GM18909 (cell line): Measurements from ENCODE around the gene ATF5.
"Not testable (repeated sequence)": the region's sequence is repeated elsewhere in the genome, so short reads cannot be mapped to it uniquely, and the experiment has no call there.

ENCODE experiments used
- ATAC-seq: cut with Tn5 transposase; IDR thresholded peaks from one replicate; pipeline ENCODE4 v1.9.1; 2021; ENCODE audit warnings: mild to moderate bottlenecking; ENCODE audit not compliant: unreplicated experiment, poor library complexity

ATF5 gene

GRCh38 chr19:49939721-49940481, 10.9 kb downstream of the ATF5 start:
- ATAC-seq, result no peak

GRCh38 chr19:49940482-49940791, 11.4 kb downstream of the ATF5 start:
- no peak for ATAC-seq

- not testable (repeated sequence) for ATAC-seq
Measured at GRCh38 chr19:49944567-49944966, 15.6 kb downstream of the ATF5 start.

DNA sequence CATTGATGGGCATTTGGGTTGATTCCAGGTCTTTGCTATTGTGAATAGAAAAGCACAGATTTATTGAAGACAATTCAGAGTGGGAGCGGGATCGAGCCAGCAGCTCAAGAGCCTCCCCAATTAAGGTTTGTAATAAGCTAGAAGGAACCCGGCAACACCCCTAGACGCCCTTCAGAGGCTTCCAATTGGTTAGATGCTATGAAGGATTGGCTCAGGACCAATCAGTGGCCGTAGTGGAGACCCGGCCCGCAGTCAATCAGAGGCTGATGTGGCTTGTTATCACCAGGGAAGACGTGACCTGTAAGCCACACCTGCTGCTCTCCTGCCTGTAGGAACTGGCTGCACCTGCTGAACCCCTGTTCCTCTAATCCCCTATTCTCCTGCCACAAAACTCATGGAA, 17.4 kb downstream of the ATF5 start:
- no peak for ATAC-seq

DNA sequence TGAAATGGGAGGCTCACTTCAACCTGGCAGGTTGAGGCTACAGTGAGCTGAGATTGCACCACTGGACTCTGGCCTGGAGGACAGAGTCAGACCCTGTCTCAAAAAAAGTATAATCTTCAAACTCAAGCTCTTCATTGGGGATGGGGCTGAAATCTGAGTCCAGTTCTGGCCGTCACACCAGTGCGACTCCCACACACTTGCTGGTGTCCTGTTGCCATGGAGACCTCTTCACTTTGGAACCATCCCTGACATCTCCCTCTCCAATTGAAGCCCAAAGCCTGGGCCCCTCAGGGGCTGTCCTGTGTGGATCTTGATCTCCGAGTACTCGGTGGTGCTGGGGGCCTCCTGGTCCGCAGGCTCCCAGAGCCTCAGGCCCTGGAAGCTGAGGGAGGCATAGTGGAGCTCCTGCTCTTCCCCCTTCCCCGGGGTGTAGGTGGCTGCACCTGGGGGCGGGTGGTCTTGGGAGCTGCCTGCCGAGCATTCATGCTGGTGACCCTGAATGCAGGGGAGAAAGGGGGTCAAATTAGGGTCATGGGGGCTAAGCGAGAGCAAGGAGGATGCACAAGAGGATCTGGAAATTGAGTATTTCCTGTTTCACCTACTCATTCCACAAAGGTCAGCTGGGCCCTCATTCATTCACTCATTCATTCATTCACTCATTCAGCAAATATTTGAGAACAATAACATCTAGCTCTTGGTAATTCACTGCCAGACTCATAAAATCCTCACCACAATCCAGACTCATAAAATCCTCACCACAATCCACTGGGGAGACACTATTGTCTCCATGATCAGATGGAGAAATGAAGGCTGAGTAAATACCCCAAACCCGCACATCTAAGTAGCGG, 21.0 kb downstream of the ATF5 start:
- ATAC-seq, result no peak

DNA sequence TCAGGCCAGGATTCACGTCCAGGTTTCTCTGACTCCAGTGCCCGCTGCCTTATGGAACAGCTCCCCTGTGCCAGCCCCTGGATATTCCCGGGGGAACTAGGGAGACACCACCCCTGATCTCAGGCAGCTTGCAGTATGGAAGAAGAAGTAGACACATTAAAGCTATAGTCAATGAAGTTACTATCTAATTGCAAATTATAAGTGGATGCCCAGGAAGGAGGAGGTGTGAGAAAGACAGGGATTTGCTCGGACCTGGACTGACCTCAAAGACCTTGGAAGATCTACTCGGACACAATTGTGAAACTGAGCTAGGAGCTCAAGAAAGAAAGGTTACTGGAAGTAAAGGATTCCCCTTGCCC, 21.6 kb downstream of the ATF5 start:
- ATAC-seq, result no peak

GRCh38 chr19:49950956-49951526, 22.0 kb downstream of the ATF5 start:
- ATAC-seq, result no peak

GRCh38 chr19:49951806-49952478, 22.9 kb downstream of the ATF5 start:
- no peak for ATAC-seq

- ATAC-seq, result no peak
Measured at GRCh38 chr19:49952479-49952836, 23.5 kb downstream of the ATF5 start.

GRCh38 chr19:49952906-49953305, 23.9 kb downstream of the ATF5 start:
- ATAC-seq, result no peak

DNA sequence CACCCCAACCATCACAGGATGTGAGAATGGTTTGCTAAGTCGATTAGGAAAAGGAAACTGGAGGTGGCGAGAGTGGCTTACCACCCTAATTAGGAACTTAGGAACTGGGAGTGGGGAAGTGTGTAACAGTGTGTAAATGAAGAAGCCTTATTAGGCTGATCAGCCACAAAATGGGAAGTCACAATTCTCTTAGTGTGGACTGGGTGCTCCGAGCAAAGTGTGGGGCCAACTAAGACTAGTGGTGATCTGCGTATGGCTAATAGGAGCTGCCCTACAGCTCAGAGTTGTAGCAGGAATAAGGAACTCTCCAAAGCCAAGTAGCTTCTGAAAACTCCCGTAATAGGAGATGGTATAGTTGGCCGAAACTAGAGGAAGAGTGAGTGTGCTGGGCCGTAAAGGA, 24.4 kb downstream of the ATF5 start:
- ATAC-seq, result no peak

DNA sequence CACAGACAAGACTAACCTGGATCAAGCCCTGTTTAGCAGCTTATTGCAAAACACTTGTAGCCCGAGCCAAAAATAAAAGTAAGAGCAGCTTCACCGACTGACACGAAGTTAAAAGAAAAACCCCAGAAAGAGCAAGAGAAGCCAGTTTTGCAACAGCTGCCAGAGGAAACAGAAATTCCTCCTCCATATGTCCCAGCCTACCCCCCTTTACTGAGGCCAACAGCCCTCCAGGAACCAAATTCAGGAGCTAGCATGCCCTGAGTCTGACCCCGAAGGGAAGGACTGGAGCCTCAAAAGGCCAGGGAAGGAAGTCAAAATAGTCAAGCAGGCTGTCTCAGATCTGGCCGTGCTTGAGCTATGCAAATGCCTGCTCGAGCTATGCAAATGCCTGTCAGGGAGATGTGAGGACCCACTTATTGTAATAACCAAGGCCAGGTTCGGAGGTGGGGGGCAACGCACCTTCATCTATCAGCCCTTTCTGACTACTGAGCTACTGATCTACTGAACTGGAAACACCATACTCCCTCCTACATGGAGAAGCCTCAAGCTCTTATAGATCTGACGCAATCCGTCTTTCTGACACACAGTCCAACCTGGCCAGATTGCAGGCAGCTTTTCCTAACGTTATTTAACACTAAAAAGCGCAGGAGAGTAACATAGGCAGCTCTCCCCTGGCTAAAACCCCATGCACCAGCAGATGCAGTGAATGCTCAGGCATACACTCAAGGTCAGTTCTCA, 25.3 kb downstream of the ATF5 start:
- no peak for ATAC-seq

- ATAC-seq, result no peak
Measured at GRCh38 chr19:49954933-49955332, 25.9 kb downstream of the ATF5 start.

- no peak for ATAC-seq
Measured at GRCh38 chr19:49956115-49956495, 27.1 kb downstream of the ATF5 start.

GRCh38 chr19:49957262-49957915, 28.4 kb downstream of the ATF5 start:
- no peak for ATAC-seq

- not testable (repeated sequence) for ATAC-seq
Measured at GRCh38 chr19:49958144-49958543, 29.1 kb downstream of the ATF5 start.

GRCh38 chr19:49958596-49958995, 29.6 kb downstream of the ATF5 start:
- not testable (repeated sequence) for ATAC-seq

DNA sequence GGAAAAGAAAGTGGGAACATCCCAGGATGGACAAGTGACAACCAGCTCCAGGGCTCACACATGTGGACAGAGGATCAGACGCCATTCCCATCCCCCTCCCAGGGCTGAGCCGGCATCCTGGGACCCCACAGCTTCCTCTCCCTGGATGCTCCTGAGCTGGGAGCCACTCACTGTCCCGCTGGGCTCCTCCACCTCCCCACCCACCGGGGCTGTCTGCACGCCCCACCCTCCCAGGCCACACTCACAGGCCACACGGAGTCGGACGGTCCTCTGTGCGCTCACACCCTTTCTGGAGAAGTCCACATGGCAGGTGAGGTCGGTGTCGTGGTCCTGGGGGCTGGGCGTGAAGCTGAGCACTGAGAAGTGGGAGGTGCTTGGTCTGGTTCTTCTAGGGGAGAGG, 30.9 kb downstream of the ATF5 start:
- ATAC-seq, result not testable (repeated sequence)

DNA sequence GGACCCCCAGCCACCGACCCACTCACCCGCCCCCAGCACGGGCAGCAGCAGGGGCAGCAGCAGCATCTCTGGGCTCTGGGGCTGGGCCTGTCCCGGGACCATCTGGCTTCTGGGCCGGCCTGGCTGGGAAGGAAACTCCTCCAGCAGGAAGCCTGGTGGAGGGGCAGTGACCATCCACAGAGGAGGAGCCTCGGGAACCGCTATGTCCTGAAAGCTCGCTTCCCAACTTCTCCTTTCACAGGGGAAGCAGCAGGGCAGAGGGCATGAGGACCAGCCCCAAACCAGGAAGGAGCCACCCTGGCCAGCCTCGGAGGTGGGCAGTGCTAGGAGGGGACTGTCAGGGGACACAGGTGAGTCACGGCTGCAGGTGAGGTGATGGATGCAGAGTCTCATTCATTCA, 32.0 kb downstream of the ATF5 start, which contains the start of gene SIGLEC11:
Gene SIGLEC11, minus strand, starts transcription at position 193 of the 400 bp plus-strand sequence. Its CDS starts 91 bp downstream, at position 102.
- ATAC-seq, result not testable (repeated sequence)
